Nephron progenitor cell (in vitro differentiated cells): Measurements from ENCODE around the gene ZDHHC17.

Source experiments
- DNase-seq: peaks from one replicate; pipeline ENCODE4 v3.0.0; 2021
- H3K27ac Mint-ChIP-seq: 2 replicates; pipeline ENCODE4 v1.8.0; 2021; ENCODE audit warnings: mild to moderate bottlenecking, moderate library complexity, mixed read lengths
- H3K27me3 Mint-ChIP-seq: 2 replicates; pipeline ENCODE4 v1.8.0; 2021; ENCODE audit warnings: mild to moderate bottlenecking, low read depth, mixed read lengths; ENCODE audit not compliant: poor library complexity
- H3K36me3 Mint-ChIP-seq: 2 replicates; pipeline ENCODE4 v1.8.0; 2021; ENCODE audit warnings: low read depth, mixed read lengths
- H3K4me1 Mint-ChIP-seq: 2 replicates; pipeline ENCODE4 v1.8.0; 2021; ENCODE audit warnings: mixed read lengths
- H3K4me3 Mint-ChIP-seq: 2 replicates; pipeline ENCODE4 v1.8.0; 2021; ENCODE audit warnings: mild to moderate bottlenecking, moderate library complexity, mixed read lengths
- H3K9me3 Mint-ChIP-seq: 2 replicates; pipeline ENCODE4 v1.8.0; 2021; ENCODE audit warnings: mild to moderate bottlenecking, moderate library complexity, mixed read lengths
- CTCF ChIP-seq: fragments of 200-600 bp; sonication (generic); IDR thresholded peaks from 2 replicates; pipeline ENCODE4 v1.5.0; 2021; ENCODE audit warnings: antibody characterized with exemption

ZDHHC17 gene

DNA sequence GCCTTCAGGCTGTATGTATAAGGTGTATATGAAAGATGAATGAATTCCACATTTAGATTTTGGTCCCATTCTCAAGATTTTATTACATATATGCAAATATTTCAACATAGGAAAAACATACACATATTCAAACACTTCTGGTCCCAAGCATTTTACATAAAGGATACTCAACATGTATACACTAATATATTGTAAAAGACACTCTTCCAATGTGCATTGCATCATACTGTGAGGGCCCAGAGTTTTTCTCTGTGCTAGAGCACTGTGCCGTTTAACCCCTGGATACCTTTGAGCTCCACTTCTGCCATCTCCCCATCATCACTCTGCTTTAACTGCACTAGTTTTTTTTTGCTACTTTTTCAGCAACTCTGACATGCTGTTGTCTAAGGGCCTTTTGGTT is 48.1 kb downstream of the ZDHHC17 start:
- peaks cover 19% of the 10 kb centered on the region for H3K36me3 Mint-ChIP-seq
- peaks cover 19% of the 10 kb centered on the region for H3K4me1 Mint-ChIP-seq
- no peak for DNase-seq
- H3K9me3 Mint-ChIP-seq, result no peaks in the 10 kb centered on the region
- H3K27me3 Mint-ChIP-seq, result no peaks in the 10 kb centered on the region
- peak overlapping the region; percentile 3 for H3K27ac Mint-ChIP-seq
- TF ChIP-seq CTCF, result no peak
- no peak overlapping the region for H3K4me3 Mint-ChIP-seq

DNA sequence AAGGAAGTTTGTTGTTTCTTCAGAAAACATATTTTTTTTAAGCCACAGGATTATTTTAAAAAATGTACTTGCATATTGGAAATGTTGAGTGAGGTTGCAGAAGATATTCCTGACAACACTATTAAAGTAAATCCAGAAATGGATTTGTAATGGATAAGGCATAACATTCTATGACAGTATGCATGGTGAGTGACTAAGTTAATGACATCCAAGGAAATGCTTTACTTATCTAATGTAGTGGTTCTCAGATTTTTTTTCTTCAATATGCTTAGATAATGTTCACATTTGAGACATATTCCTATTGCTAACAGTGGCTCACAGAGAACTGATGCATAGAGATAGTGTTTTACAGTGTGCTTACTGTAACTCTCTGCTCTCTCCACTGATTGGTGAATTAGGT is 49.4 kb downstream of the ZDHHC17 start:
- H3K27me3 Mint-ChIP-seq, result no peaks in the 10 kb centered on the region
- no peak for DNase-seq
- H3K36me3 Mint-ChIP-seq, result peaks cover 13% of the 10 kb centered on the region
- H3K4me1 Mint-ChIP-seq, result peaks cover 19% of the 10 kb centered on the region
- no peak for TF ChIP-seq CTCF
- no peak overlapping the region for H3K4me3 Mint-ChIP-seq
- H3K9me3 Mint-ChIP-seq, result no peaks in the 10 kb centered on the region
- peak overlapping the region; percentile 34 for H3K27ac Mint-ChIP-seq

- H3K36me3 Mint-ChIP-seq, result peaks cover 10% of the 10 kb centered on the region
- no peak overlapping the region for H3K27ac Mint-ChIP-seq
- no peak for DNase-seq
- H3K4me1 Mint-ChIP-seq, result peaks cover 19% of the 10 kb centered on the region
- H3K27me3 Mint-ChIP-seq, result no peaks in the 10 kb centered on the region
- H3K4me3 Mint-ChIP-seq, result no peak overlapping the region
- H3K9me3 Mint-ChIP-seq, result no peaks in the 10 kb centered on the region
- no peak for TF ChIP-seq CTCF
Measured at GRCh38 chr12:76813972-76814371, 50.1 kb downstream of the ZDHHC17 start.

GRCh38 chr12:76820888-76821482 is 57.1 kb downstream of the ZDHHC17 start:
- peak; percentile 18 for DNase-seq

GRCh38 chr12:76830436-76830835 is 66.5 kb downstream of the ZDHHC17 start:
- Mint-ChIP-seq H3K4me3 (no peak overlapping the region), H3K9me3 (peaks cover 22% of the 10 kb centered on the region), H3K27ac (no peak overlapping the region), H3K4me1 (no peaks in the 10 kb centered on the region), H3K36me3 (peaks cover 76% of the 10 kb centered on the region), H3K27me3 (no peaks in the 10 kb centered on the region)
- no peak for DNase-seq
- TF ChIP-seq CTCF, result no peak

More at GRCh38 chr12:76820888-76821482, 57.1 kb downstream of the ZDHHC17 start:
- H3K4me1 Mint-ChIP-seq, result no peaks in the 10 kb centered on the region
- H3K4me3 Mint-ChIP-seq, result no peak overlapping the region
- peak; percentile 52 for TF ChIP-seq CTCF
- no peak overlapping the region for H3K27ac Mint-ChIP-seq
- H3K9me3 Mint-ChIP-seq, result no peaks in the 10 kb centered on the region
- H3K36me3 Mint-ChIP-seq, result peaks cover 7% of the 10 kb centered on the region
- no peaks in the 10 kb centered on the region for H3K27me3 Mint-ChIP-seq

GRCh38 chr12:76836633-76837032 is 72.7 kb downstream of the ZDHHC17 start:
- H3K4me1 Mint-ChIP-seq, result no peaks in the 10 kb centered on the region
- H3K27ac Mint-ChIP-seq, result peak overlapping the region; percentile 68
- no peak overlapping the region for H3K4me3 Mint-ChIP-seq
- DNase-seq, result no peak
- peaks cover 12% of the 10 kb centered on the region for H3K9me3 Mint-ChIP-seq
- H3K27me3 Mint-ChIP-seq, result no peaks in the 10 kb centered on the region
- H3K36me3 Mint-ChIP-seq, result peaks cover 36% of the 10 kb centered on the region
- no peak for TF ChIP-seq CTCF
